Measurements from ENCODE around the gene EIF4E1B.

EIF4E1B gene

GRCh38 chr5:176667637-176668036 is 37.2 kb downstream of the EIF4E1B start:
- no peak for DNase-seq

GRCh38 chr5:176670449-176670848 is 40.0 kb downstream of the EIF4E1B start:
- no peak for DNase-seq

- no peak for DNase-seq
Observed at GRCh38 chr5:176671399-176671798, 40.9 kb downstream of the EIF4E1B start.

- no peak for DNase-seq
Observed at GRCh38 chr5:176671890-176672747, 41.6 kb downstream of the EIF4E1B start.

- DNase-seq: no peak
Observed at GRCh38 chr5:176673651-176674583, 43.4 kb downstream of the EIF4E1B start.

- DNase-seq: no peak
Observed at GRCh38 chr5:176674799-176675198, 44.3 kb downstream of the EIF4E1B start.

- no peak for DNase-seq
Observed at GRCh38 chr5:176675676-176676360, 45.3 kb downstream of the EIF4E1B start.

- DNase-seq: no peak
Observed at GRCh38 chr5:176676361-176676824, 45.9 kb downstream of the EIF4E1B start.

- DNase-seq: no peak
Observed at GRCh38 chr5:176677209-176677939, 46.9 kb downstream of the EIF4E1B start.

GRCh38 chr5:176678584-176678983 is 48.1 kb downstream of the EIF4E1B start:
- no peak for DNase-seq

GRCh38 chr5:176679365-176680225 is 49.1 kb downstream of the EIF4E1B start:
- no peak for DNase-seq

GRCh38 chr5:176680226-176680563 is 49.7 kb downstream of the EIF4E1B start:
- DNase-seq: no peak

- no peak for DNase-seq
Observed at GRCh38 chr5:176682016-176682531, 51.6 kb downstream of the EIF4E1B start.

GRCh38 chr5:176685010-176685409 is 54.5 kb downstream of the EIF4E1B start:
- DNase-seq: no peak

GRCh38 chr5:176687247-176687646 is 56.8 kb downstream of the EIF4E1B start:
- no peak for DNase-seq

GRCh38 chr5:176687881-176688280 is 57.4 kb downstream of the EIF4E1B start:
- DNase-seq: no peak

- DNase-seq: no peak
Observed at GRCh38 chr5:176690911-176691310, 60.4 kb downstream of the EIF4E1B start.

- DNase-seq: no peak
Observed at GRCh38 chr5:176691524-176691923, 61.0 kb downstream of the EIF4E1B start.

- DNase-seq: no peak
Observed at GRCh38 chr5:176692326-176692725, 61.9 kb downstream of the EIF4E1B start.

- no peak for DNase-seq
Observed at GRCh38 chr5:176692839-176693476, 62.5 kb downstream of the EIF4E1B start.

GRCh38 chr5:176693477-176693851 is 63.0 kb downstream of the EIF4E1B start:
- no peak for DNase-seq

Measured in NCI-H1436 treated with DMSO at 0.1 percent for 48 hours (cell line).